H9 (cell line): ENCODE measurements around the gene WHAMM. TPM values are rescaled to one million over a fixed set of nuclear protein-coding genes. Genes with fewer than 3 reads are reported as not detected.

Experiments
- DNase-seq: peaks from one replicate; pipeline ENCODE4 v3.0.0-alpha.2; 2017
- H2AFZ ChIP-seq: one replicate; pipeline ENCODE4 v1.6.1; 2013; ENCODE audit warnings: mild to moderate bottlenecking, low read length, control low read depth, moderate library complexity
- H2AK5ac ChIP-seq: 2 replicates; pipeline ENCODE4 v1.6.1; 2013; ENCODE audit warnings: low read length, control low read depth, mixed read lengths; ENCODE audit not compliant: insufficient read length
- H2BK120ac ChIP-seq: one replicate; pipeline ENCODE4 v1.6.1; 2013; ENCODE audit warnings: low read depth, mild to moderate bottlenecking, low read length, control low read depth, inconsistent platforms; ENCODE audit not compliant: poor library complexity, severe bottlenecking
- H2BK12ac ChIP-seq: 2 replicates; pipeline ENCODE4 v1.6.1; 2013; ENCODE audit warnings: low read length, control low read depth, mixed read lengths, low read depth; ENCODE audit not compliant: insufficient read length
- H2BK15ac ChIP-seq: 2 replicates; pipeline ENCODE4 v1.6.1; 2013; ENCODE audit warnings: low read depth, low read length, control low read depth
- H2BK20ac ChIP-seq: one replicate; pipeline ENCODE4 v1.6.1; 2013; ENCODE audit warnings: low read depth, mild to moderate bottlenecking, low read length, control low read depth, inconsistent platforms; ENCODE audit not compliant: poor library complexity, severe bottlenecking
- H2BK5ac ChIP-seq: 2 replicates; pipeline ENCODE4 v1.6.1; 2013; ENCODE audit warnings: low read length, control low read depth, mixed read lengths; ENCODE audit not compliant: insufficient read length
- H3K14ac ChIP-seq: 2 replicates; pipeline ENCODE4 v1.6.1; 2013; ENCODE audit warnings: low read length, control low read depth; ENCODE audit not compliant: insufficient read depth
- H3K18ac ChIP-seq: 2 replicates; pipeline ENCODE4 v1.6.1; 2013; ENCODE audit warnings: low read depth, mild to moderate bottlenecking, mixed read lengths, low read length, control low read depth; ENCODE audit not compliant: insufficient read length
- H3K23ac ChIP-seq: 2 replicates; pipeline ENCODE4 v1.6.1; 2013; ENCODE audit warnings: low read length, control low read depth, mixed read lengths, low read depth; ENCODE audit not compliant: insufficient read length
- H3K23me2 ChIP-seq: 2 replicates; pipeline ENCODE4 v1.6.1; 2013; ENCODE audit warnings: low read depth, mild to moderate bottlenecking, mixed read lengths, low read length, control low read depth; ENCODE audit not compliant: insufficient read length, poor library complexity, severe bottlenecking
- H3K27ac ChIP-seq: 2 replicates; pipeline ENCODE4 v1.5.1; 2013; ENCODE audit warnings: low read length, control low read depth, mixed read lengths, low read depth; ENCODE audit not compliant: insufficient read length
- H3K27me3 ChIP-seq: 2 replicates; pipeline ENCODE4 v1.6.1; 2013; ENCODE audit warnings: low read length, control low read depth, inconsistent platforms; ENCODE audit not compliant: insufficient read depth
- H3K4ac ChIP-seq: 2 replicates; pipeline ENCODE4 v1.6.1; 2013; ENCODE audit warnings: low read depth, mild to moderate bottlenecking, control low read depth, inconsistent platforms, low read length, moderate library complexity
- H3K4me1 ChIP-seq: 2 replicates; pipeline ENCODE4 v1.6.1; 2013; ENCODE audit warnings: low read length, control low read depth, inconsistent platforms; ENCODE audit not compliant: insufficient read depth
- H3K4me2 ChIP-seq: 2 replicates; pipeline ENCODE4 v1.6.1; 2013; ENCODE audit warnings: low read length, control low read depth, mixed read lengths; ENCODE audit not compliant: insufficient read length, insufficient read depth
- H3K56ac ChIP-seq: 2 replicates; pipeline ENCODE4 v1.6.1; 2013; ENCODE audit warnings: low read depth, mild to moderate bottlenecking, mixed read lengths, low read length, control low read depth; ENCODE audit not compliant: insufficient read length
- H3K79me1 ChIP-seq: 2 replicates; pipeline ENCODE4 v1.6.1; 2013; ENCODE audit warnings: low read depth, mild to moderate bottlenecking, moderate library complexity, low read length, control low read depth, inconsistent platforms; ENCODE audit not compliant: insufficient read depth, poor library complexity, severe bottlenecking
- H3K79me2 ChIP-seq: 2 replicates; pipeline ENCODE4 v1.6.1; 2013; ENCODE audit warnings: low read length, control low read depth, inconsistent platforms; ENCODE audit not compliant: insufficient read depth
- H3K9ac ChIP-seq: 2 replicates; pipeline ENCODE4 v1.6.1; 2013; ENCODE audit warnings: low read length, control low read depth, mixed read lengths; ENCODE audit not compliant: insufficient read length; ENCODE audit errors: extremely low read depth
- H3K9me3 ChIP-seq: one replicate; pipeline ENCODE4 v1.6.1; 2013; ENCODE audit warnings: low read depth, low read length, inconsistent platforms; ENCODE audit not compliant: control insufficient read depth
- H3T11ph ChIP-seq: one replicate; pipeline ENCODE4 v1.6.1; 2013; ENCODE audit warnings: mild to moderate bottlenecking, low read length, control low read depth, inconsistent platforms
- H4K20me1 ChIP-seq: one replicate; pipeline ENCODE4 v1.6.1; 2013; ENCODE audit not compliant: control insufficient read depth, insufficient read length, insufficient read depth
- H4K5ac ChIP-seq: 2 replicates; pipeline ENCODE4 v1.6.1; 2013; ENCODE audit warnings: low read depth, mild to moderate bottlenecking, mixed read lengths, low read length, control low read depth; ENCODE audit not compliant: insufficient read length
- H4K8ac ChIP-seq: replicated peaks from 2 replicates; pipeline ENCODE4 v1.6.1; 2013; ENCODE audit warnings: low read length, control low read depth, mixed read lengths, low read depth; ENCODE audit not compliant: insufficient read length
- H4K91ac ChIP-seq: 2 replicates; pipeline ENCODE4 v1.6.1; 2013; ENCODE audit warnings: low read depth, mild to moderate bottlenecking, moderate library complexity, mixed read lengths, low read length, control low read depth; ENCODE audit not compliant: insufficient read length
- H3K27ac Mint-ChIP-seq, 3 experiments: 2 replicates in 2 of 3; 3 replicates in 1 of 3; pipeline ENCODE4 v1.8.0; 2020 to 2021; ENCODE audit warnings: mixed read lengths in 3 of 3, mild to moderate bottlenecking in 1 of 3, moderate library complexity in 1 of 3
- H3K27me3 Mint-ChIP-seq: 2 replicates; pipeline ENCODE4 v1.8.0; 2021; ENCODE audit warnings: low read depth, mild to moderate bottlenecking, moderate library complexity, mixed read lengths
- H3K36me3 Mint-ChIP-seq, 3 experiments: 2 replicates in 2 of 3; 3 replicates in 1 of 3; pipeline ENCODE4 v1.8.0; 2020 to 2021; ENCODE audit warnings: low read depth in 3 of 3, mixed read lengths in 3 of 3; ENCODE audit not compliant: insufficient read depth in 1 of 3
- H3K4me1 Mint-ChIP-seq, 2 experiments: 2 replicates each; pipeline ENCODE4 v1.8.0; 2020; ENCODE audit warnings: mixed read lengths in 2 of 2
- H3K4me3 Mint-ChIP-seq, 2 experiments: 2 replicates in 1 of 2; 3 replicates in 1 of 2; pipeline ENCODE4 v1.8.0; 2020 to 2021; ENCODE audit warnings: mild to moderate bottlenecking in 2 of 2, mixed read lengths in 2 of 2, moderate library complexity in 1 of 2
- H3K9me3 Mint-ChIP-seq, 2 experiments: 2 replicates in 1 of 2; 3 replicates in 1 of 2; pipeline ENCODE4 v1.8.0; 2020; ENCODE audit warnings: mild to moderate bottlenecking in 2 of 2, mixed read lengths in 2 of 2, moderate library complexity in 1 of 2
- WGBS: extraction: QIAGEN DNeasy Blood & Tissue Kit; methylation state at CpG from one replicate; pipeline ENCODE4 v1.1.7; 2013; ENCODE audit warnings: missing lambda C conversion rate, low lambda C conversion rate, mixed read lengths; ENCODE audit not compliant: insufficient read length; ENCODE audit errors: extremely low coverage; 5-methylcytosine and 5-hydroxymethylcytosine counted together
- total RNA-seq: library from RNA; stranded (reverse); gene quantifications from 2 replicates; pipeline ENCODE4 v1.2.1, GENCODE V29; 2021
- TF ChIP-seq, protein P1 (sequence below): fragments of 200-600 bp; sonication (generic); conservative IDR thresholded peaks from 3 replicates; pipeline ENCODE4 v1.8.0; 2021; ENCODE audit warnings: antibody characterized with exemption, mild to moderate bottlenecking

The WHAMM gene
- total RNA-seq, 1 experiment from 2014 or later, result 3.0 TPM

DNA sequence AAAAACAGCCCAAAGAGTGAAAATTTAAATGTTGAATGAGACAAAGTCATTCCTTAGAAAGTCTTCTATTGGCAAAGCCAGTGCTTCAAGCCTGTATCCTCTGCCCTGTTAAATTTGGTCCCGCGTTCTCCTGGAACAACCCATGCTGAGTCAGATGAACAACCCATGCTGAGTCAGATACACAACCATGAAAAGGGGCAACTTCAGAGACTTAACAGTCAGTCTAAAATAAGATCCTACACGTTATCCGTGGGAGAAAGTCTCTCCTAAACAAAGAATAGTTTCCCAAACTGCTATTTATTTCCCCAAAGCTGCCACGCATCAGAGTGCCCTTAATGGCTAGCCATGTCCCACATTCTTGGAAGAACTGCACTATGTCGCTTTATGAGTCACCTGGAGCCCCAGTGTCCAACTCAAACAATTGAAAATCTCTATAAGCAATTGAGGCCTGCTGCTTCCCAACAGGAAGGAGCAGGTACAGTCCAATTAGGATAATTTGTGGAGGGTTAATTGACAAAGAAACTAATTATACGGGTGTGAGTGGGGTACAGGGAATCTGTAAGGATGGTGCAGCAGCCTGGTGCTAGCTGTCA is 66.1 kb downstream of the WHAMM start:
- Histone ChIP-seq H4K8ac (no peak overlapping the region), H3K79me1 (no peaks in the 10 kb centered on the region), H2BK20ac (no peak overlapping the region), H4K20me1 (no peaks in the 10 kb centered on the region), H2BK12ac (no peak overlapping the region), H3K27me3 (no peaks in the 10 kb centered on the region), H3K23ac (no peak overlapping the region), H3K56ac (no peak overlapping the region), H2BK120ac (no peak overlapping the region), H2AK5ac (no peak overlapping the region), H3K4me1 (no peaks in the 10 kb centered on the region), H3K23me2 (no peaks in the 10 kb centered on the region), H3K9ac (no peak overlapping the region), H2BK5ac (no peak overlapping the region), H3K9me3 (no peaks in the 10 kb centered on the region), H3T11ph (no peak overlapping the region), H3K18ac (no peak overlapping the region), H3K79me2 (no peaks in the 10 kb centered on the region), H3K4ac (no peak overlapping the region), H3K4me2 (no peak overlapping the region), H3K14ac (no peak overlapping the region), H2AFZ (no peak overlapping the region), H3K27ac (no peak overlapping the region), H4K91ac (no peak overlapping the region), H2BK15ac (no peak overlapping the region), H4K5ac (no peak overlapping the region)
- Mint-ChIP-seq H3K4me1 (peaks cover 0 to 9% of the 10 kb centered on the region in 2 experiments; a peak in 3 of 4 replicates), H3K4me3 (no peak overlapping the region), H3K27me3 (peaks cover 2% of the 10 kb centered on the region; the same call in 1 of the 2 replicates), H3K27ac (no peak overlapping the region), H3K9me3 (no peaks in the 10 kb centered on the region), H3K36me3 (no peaks in the 10 kb centered on the region)
- TF ChIP-seq, protein P1, sequence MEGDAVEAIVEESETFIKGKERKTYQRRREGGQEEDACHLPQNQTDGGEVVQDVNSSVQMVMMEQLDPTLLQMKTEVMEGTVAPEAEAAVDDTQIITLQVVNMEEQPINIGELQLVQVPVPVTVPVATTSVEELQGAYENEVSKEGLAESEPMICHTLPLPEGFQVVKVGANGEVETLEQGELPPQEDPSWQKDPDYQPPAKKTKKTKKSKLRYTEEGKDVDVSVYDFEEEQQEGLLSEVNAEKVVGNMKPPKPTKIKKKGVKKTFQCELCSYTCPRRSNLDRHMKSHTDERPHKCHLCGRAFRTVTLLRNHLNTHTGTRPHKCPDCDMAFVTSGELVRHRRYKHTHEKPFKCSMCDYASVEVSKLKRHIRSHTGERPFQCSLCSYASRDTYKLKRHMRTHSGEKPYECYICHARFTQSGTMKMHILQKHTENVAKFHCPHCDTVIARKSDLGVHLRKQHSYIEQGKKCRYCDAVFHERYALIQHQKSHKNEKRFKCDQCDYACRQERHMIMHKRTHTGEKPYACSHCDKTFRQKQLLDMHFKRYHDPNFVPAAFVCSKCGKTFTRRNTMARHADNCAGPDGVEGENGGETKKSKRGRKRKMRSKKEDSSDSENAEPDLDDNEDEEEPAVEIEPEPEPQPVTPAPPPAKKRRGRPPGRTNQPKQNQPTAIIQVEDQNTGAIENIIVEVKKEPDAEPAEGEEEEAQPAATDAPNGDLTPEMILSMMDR, result no peak
- DNase-seq, result no peak
- no CpG with 5 or more reads among the region's 7 CpGs for WGBS
